Measurements from ENCODE around the gene LRRC9. TPM values are rescaled to one million over a fixed set of nuclear protein-coding genes. Genes with fewer than 3 reads are reported as not detected.
"Not testable (repeated sequence)": the region's sequence is repeated elsewhere in the genome, so short reads cannot be mapped to it uniquely, and the experiment has no call there.

Gene LRRC9
- polyA plus RNA-seq, 3 donors from 2014 or later = not detected

DNA sequence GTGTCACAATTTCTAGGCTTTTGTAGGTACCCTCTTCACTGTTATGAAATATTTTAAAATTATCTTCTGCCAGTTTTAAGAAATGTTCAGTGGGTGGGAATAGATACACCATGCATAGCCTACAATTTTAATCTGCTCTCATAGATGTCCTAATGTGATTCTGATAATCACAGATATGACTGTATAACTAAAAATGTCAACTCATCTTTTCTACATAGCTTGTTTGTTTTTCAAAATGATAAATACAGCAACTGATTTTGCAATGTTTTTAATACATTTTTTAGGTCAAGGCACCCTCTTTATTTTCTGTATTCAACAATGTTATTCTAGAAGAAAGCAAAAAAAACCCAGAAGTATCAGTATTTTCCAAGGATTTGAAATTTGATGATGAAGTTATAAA lies 61.6 kb downstream of the LRRC9 start:
- Mint-ChIP-seq H3K36me3 (no peaks in the 10 kb centered on the region), H3K4me1 (no peaks in the 10 kb centered on the region)
- DNase-seq = no peak

GRCh38 chr14:59983048-59983447 lies 63.1 kb downstream of the LRRC9 start:
- Mint-ChIP-seq H3K27me3 (ENCODE audit: low read depth in 3 of 3) (peaks cover 0 to 3% (median 2%) of the 10 kb centered on the region in 3 donors), H3K9me3 (no peaks in the 10 kb centered on the region), H3K36me3 (no peaks in the 10 kb centered on the region), H3K4me1 (no peaks in the 10 kb centered on the region), H3K27ac (no peak overlapping the region), H3K4me3 (no peak overlapping the region)
- no peak for DNase-seq

More for the DNA sequence above, 61.6 kb downstream of the LRRC9 start:
- Mint-ChIP-seq H3K4me3 (no peak overlapping the region), H3K27ac (no peak overlapping the region), H3K27me3 (ENCODE audit: low read depth in 3 of 3) (peaks cover 0 to 3% (median 2%) of the 10 kb centered on the region in 3 donors), H3K9me3 (no peaks in the 10 kb centered on the region)

DNA sequence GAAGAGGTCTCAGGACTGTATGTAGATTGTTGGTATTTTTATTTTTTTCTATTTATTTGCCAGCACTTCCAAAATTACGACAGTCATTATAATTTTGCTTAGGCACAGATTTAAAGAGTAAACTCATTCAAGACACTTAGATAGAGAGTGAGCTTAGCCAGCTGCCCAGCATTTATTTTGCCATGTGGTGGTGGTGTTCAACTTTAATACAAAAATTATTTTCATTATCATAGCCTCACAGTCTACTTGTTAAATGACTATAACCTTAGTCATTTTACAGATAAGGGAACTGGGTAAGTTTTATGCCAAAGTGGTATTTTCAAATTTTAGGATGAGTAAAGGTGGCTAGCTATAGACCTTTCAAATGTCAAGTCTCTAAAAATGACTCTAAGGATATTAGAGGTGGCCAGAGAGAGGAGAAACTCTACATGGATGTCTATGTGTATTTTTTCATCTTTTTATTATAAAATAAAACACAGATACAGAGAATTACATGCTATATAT lies 66.7 kb downstream of the LRRC9 start:
- H3K27ac Mint-ChIP-seq = no peak overlapping the region
- no peaks in the 10 kb centered on the region for H3K9me3 Mint-ChIP-seq
- H3K27me3 Mint-ChIP-seq (ENCODE audit: low read depth in 3 of 3) = peaks cover 2 to 5% (median 4%) of the 10 kb centered on the region in 3 donors
- DNase-seq = no peak
- no peaks in the 10 kb centered on the region for H3K36me3 Mint-ChIP-seq
- H3K4me1 Mint-ChIP-seq = no peaks in the 10 kb centered on the region
- no peak overlapping the region for H3K4me3 Mint-ChIP-seq

DNA sequence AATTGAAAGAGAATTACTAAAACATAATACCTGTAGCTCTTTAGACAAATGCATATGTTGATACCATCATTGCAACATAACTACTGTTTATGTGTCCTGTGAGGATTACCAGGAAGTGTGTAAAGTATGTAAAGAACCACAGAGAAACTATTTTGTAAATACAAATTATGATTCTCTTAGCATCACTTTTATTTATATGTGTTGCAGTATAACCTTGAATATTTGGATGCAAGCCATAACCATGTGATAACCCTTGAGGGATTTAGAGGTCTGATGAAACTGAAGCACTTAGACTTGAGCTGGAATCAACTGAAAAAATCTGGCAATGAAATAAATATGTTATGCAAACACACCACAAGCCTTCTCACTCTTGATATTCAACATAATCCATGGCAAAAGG lies 77.5 kb downstream of the LRRC9 start:
- no peak overlapping the region for H3K4me3 Mint-ChIP-seq
- H3K9me3 Mint-ChIP-seq = no peaks in the 10 kb centered on the region
- no peak overlapping the region for H3K27ac Mint-ChIP-seq
- no peaks in the 10 kb centered on the region for H3K4me1 Mint-ChIP-seq
- no peak for DNase-seq
- peaks cover 0 to 4% (median 0%) of the 10 kb centered on the region in 3 donors for H3K27me3 Mint-ChIP-seq (ENCODE audit: low read depth in 3 of 3)
- no peaks in the 10 kb centered on the region for H3K36me3 Mint-ChIP-seq

DNA sequence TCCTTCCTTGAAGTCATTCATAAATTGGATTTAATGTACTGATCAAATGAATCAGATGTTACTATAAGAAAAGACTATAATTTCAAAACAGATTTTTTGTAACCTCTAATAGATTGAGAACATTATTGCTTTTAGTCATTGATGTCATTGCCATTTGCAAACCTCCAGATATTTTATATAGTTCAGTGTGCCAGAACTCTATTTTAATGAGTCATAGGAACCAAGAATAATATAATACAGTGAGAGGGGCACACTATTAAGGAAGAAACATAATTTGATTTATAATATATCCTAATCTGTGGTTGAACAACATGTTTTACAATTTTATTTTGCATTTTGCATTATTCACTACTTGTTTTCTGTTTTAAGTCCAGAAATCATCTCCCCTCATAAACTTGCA lies 78.0 kb downstream of the LRRC9 start:
- H3K4me1 Mint-ChIP-seq = no peaks in the 10 kb centered on the region
- no peak for DNase-seq
- peaks cover 0 to 6% (median 0%) of the 10 kb centered on the region in 3 donors for H3K27me3 Mint-ChIP-seq (ENCODE audit: low read depth in 3 of 3)
- no peak overlapping the region for H3K27ac Mint-ChIP-seq
- no peak overlapping the region for H3K4me3 Mint-ChIP-seq
- H3K9me3 Mint-ChIP-seq = no peaks in the 10 kb centered on the region
- H3K36me3 Mint-ChIP-seq = no peaks in the 10 kb centered on the region

DNA sequence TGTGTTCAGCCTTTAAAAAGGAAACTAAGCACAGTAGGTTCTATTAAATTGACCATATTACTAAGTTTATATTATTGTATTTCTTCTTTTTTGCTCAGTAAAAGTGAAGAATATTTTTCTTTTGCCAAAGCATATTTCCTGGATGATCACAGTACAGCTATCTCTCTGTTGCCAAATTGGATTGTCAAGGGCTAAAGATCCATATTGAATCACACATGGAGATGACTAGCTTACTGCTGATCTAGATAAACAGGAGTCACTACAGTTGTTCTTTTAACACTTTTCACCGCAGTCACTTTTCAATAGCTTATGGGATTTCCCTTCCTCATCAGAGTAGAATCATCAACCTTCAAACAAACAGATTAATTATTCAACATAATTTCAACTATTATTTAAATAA lies 78.6 kb downstream of the LRRC9 start:
- Mint-ChIP-seq H3K4me1 (no peaks in the 10 kb centered on the region), H3K36me3 (no peaks in the 10 kb centered on the region), H3K27me3 (ENCODE audit: low read depth in 3 of 3) (peaks cover 0 to 6% (median 0%) of the 10 kb centered on the region in 3 donors), H3K4me3 (no peak overlapping the region), H3K9me3 (no peaks in the 10 kb centered on the region), H3K27ac (no peak overlapping the region)
- DNase-seq = no peak

- H3K27ac Mint-ChIP-seq = no peak overlapping the region
- peaks cover 0 to 10% (median 0%) of the 10 kb centered on the region in 3 donors for H3K27me3 Mint-ChIP-seq (ENCODE audit: low read depth in 3 of 3)
- H3K4me1 Mint-ChIP-seq = no peaks in the 10 kb centered on the region
- no peak overlapping the region for H3K4me3 Mint-ChIP-seq
- no peaks in the 10 kb centered on the region for H3K36me3 Mint-ChIP-seq
- H3K9me3 Mint-ChIP-seq = no peaks in the 10 kb centered on the region
- DNase-seq = no peak
These were observed 83.0 kb downstream of the LRRC9 start for GRCh38 chr14:60002819-60003492.

- Mint-ChIP-seq H3K27ac (no peak overlapping the region), H3K36me3 (no peaks in the 10 kb centered on the region), H3K9me3 (no peaks in the 10 kb centered on the region), H3K4me1 (no peaks in the 10 kb centered on the region), H3K4me3 (no peak overlapping the region), H3K27me3 (ENCODE audit: low read depth in 3 of 3) (peaks cover 0 to 10% (median 0%) of the 10 kb centered on the region in 3 donors)
- no peak for DNase-seq
These were observed 84.0 kb downstream of the LRRC9 start for GRCh38 chr14:60003991-60004390.

- peaks cover 0 to 4% (median 3%) of the 10 kb centered on the region in 3 donors for H3K27me3 Mint-ChIP-seq (ENCODE audit: low read depth in 3 of 3)
- DNase-seq = no peak
- H3K27ac Mint-ChIP-seq = no peak overlapping the region
- no peak overlapping the region for H3K4me3 Mint-ChIP-seq
- peaks cover 0 to 10% (median 0%) of the 10 kb centered on the region in 6 donors for H3K9me3 Mint-ChIP-seq
- no peaks in the 10 kb centered on the region for H3K4me1 Mint-ChIP-seq
- no peaks in the 10 kb centered on the region for H3K36me3 Mint-ChIP-seq
These were observed 88.1 kb downstream of the LRRC9 start for GRCh38 chr14:60008042-60008441.

GRCh38 chr14:60010263-60010662 lies 90.3 kb downstream of the LRRC9 start:
- not testable (repeated sequence) for H3K27ac Mint-ChIP-seq; H3K27me3 Mint-ChIP-seq (ENCODE audit: low read depth in 3 of 3); H3K4me3 Mint-ChIP-seq; DNase-seq; H3K36me3 Mint-ChIP-seq; H3K4me1 Mint-ChIP-seq
- peaks cover 0 to 10% (median 3%) of the 10 kb centered on the region in 6 donors for H3K9me3 Mint-ChIP-seq

GRCh38 chr14:60014402-60014801 lies 94.5 kb downstream of the LRRC9 start:
- no peak for DNase-seq
- Mint-ChIP-seq H3K27ac (no peak overlapping the region), H3K9me3 (peaks cover 0 to 15% (median 3%) of the 10 kb centered on the region in 6 donors), H3K27me3 (ENCODE audit: low read depth in 3 of 3) (peaks cover 4 to 7% (median 4%) of the 10 kb centered on the region in 3 donors), H3K4me1 (no peaks in the 10 kb centered on the region), H3K36me3 (no peaks in the 10 kb centered on the region), H3K4me3 (no peak overlapping the region)

DNA sequence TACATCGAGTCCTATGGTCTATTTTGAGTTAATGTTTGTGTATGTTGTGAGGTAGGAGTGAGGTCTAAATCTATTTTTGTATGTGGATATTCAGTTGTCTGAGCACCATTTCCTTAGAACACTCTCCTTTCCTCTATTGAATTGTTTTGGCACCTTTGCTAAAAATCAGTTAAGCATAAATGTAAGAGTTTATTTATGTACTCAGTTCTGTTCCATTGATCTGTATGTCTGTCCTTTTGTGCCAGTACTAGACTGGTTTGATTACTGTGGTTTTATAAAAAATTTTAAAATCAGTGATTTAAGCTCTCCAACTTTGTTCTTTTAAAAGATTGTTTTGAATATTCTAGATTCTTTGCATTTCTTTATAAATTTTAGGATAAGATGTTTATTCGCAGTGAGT lies 101.7 kb downstream of the LRRC9 start:
- Mint-ChIP-seq H3K36me3 (peaks cover 0 to 3% (median 0%) of the 10 kb centered on the region in 3 donors), H3K27ac (no peak overlapping the region), H3K4me1 (no peaks in the 10 kb centered on the region), H3K4me3 (no peak overlapping the region), H3K27me3 (ENCODE audit: low read depth in 3 of 3) (peaks cover 0 to 5% (median 0%) of the 10 kb centered on the region in 3 donors), H3K9me3 (peaks cover 0 to 2% (median 0%) of the 10 kb centered on the region in 6 donors)
- no peak for DNase-seq

GRCh38 chr14:60025571-60025970 lies 105.6 kb downstream of the LRRC9 start:
- Mint-ChIP-seq H3K36me3 (peaks cover 0 to 3% (median 0%) of the 10 kb centered on the region in 3 donors), H3K4me3 (no peak overlapping the region), H3K4me1 (no peaks in the 10 kb centered on the region), H3K9me3 (peaks cover 0 to 2% (median 0%) of the 10 kb centered on the region in 6 donors), H3K27me3 (ENCODE audit: low read depth in 3 of 3) (peaks cover 0 to 8% (median 0%) of the 10 kb centered on the region in 3 donors), H3K27ac (no peak overlapping the region)
- no peak for DNase-seq

DNA sequence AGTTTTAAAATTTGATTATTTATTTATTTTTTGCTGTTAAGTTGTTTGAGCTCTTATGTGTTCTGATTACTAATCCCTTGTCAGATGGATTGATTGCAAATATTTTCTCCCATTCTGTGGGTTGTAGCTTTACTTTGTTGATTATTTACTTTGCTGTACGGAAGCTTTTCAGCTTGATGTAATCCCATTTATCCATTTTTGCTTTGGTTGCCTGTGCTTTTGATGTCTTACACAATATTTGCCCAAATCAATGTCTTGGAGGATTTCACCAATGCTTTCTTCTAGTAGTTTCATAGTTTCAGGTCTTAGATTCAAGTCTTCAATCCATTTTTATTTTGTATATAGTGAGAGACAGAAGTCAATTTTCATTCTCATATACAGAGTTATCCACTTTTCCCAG lies 115.2 kb downstream of the LRRC9 start:
- H3K27me3 Mint-ChIP-seq (ENCODE audit: low read depth in 3 of 3) = peaks cover 0 to 10% (median 7%) of the 10 kb centered on the region in 3 donors
- H3K9me3 Mint-ChIP-seq = peaks cover 0 to 7% (median 1%) of the 10 kb centered on the region in 6 donors
- no peak overlapping the region for H3K4me3 Mint-ChIP-seq
- H3K4me1 Mint-ChIP-seq = no peaks in the 10 kb centered on the region
- no peaks in the 10 kb centered on the region for H3K36me3 Mint-ChIP-seq
- no peak overlapping the region for H3K27ac Mint-ChIP-seq
- no peak for DNase-seq

DNA sequence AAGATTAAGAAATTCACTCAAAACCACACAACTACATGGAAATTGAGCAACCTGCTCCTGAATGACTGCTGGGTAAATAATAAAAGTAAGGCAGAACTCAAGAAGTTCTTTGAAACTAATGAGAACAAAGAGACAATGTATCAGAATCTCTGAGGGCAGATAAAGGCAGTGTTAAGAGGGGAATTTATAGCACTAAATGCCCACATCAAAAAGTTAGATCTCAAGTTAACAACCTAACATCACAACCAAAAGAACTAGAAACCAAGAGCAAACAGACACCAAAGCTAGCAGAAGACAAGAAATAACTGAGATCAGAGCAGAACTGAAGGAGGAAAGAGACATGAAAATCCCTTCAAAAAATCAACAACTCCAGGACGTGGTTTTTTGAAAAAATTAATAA lies 128.0 kb downstream of the LRRC9 start:
- not testable (repeated sequence) for H3K27ac Mint-ChIP-seq, DNase-seq, H3K4me1 Mint-ChIP-seq

More for the DNA sequence above, 128.0 kb downstream of the LRRC9 start:
- H3K4me3 Mint-ChIP-seq, H3K36me3 Mint-ChIP-seq: not testable (repeated sequence)
- H3K9me3 Mint-ChIP-seq = peaks cover 0 to 22% (median 8%) of the 10 kb centered on the region in 6 donors
- H3K27me3 Mint-ChIP-seq (ENCODE audit: low read depth in 3 of 3) = peaks cover 5 to 32% (median 7%) of the 10 kb centered on the region in 3 donors

Measured in immature natural killer cell (primary cell).